Muscle of back (tissue), 11 donors: ENCODE data around the gene FAM216A. TPM values are rescaled to one million over a fixed set of nuclear protein-coding genes. Genes with fewer than 3 reads are reported as not detected.

Experiments
- DNase-seq, 3 donors: peaks; one replicate each; pipeline versions ENCODE4 v3.0.0 to v3.0.0-alpha.2; 2013
- polyA plus RNA-seq, 10 donors: library from polyadenylated mRNA; unstranded; fragments of 120-200 nt; gene quantifications; one replicate each; pipeline ENCODE4 v1.2.1, GENCODE V29; 2013; ENCODE audit not compliant: insufficient read length in 10 of 10

Gene FAM216A
- polyA plus RNA-seq, 10 donors = 14.3 to 23.3 (median 16.5) TPM

- DNase-seq = peak in 1 of 3 donors; percentile 23
Observed at GRCh38 chr12:110537605-110538409, 69.2 kb downstream of the FAM216A start.

GRCh38 chr12:110538869-110539622 lies 70.4 kb downstream of the FAM216A start:
- DNase-seq = no peak

Other genes with a start within 250 kb of the FAM216A start
- 100 to 1,000 TPM; 521 to 744 (median 631) TPM for gene ATP2A2, start 187.6 kb upstream of the FAM216A start, polyA plus RNA-seq
- 10 to 100 TPM; 43.4 to 79.3 (median 61.6) TPM for gene ANAPC7, start 65.1 kb upstream of the FAM216A start, polyA plus RNA-seq
- 100 to 1,000 TPM; 126 to 172 (median 132) TPM for gene ARPC3, start 18.5 kb upstream of the FAM216A start, polyA plus RNA-seq
- gene GPN3, start 588 bp upstream of the FAM216A start, polyA plus RNA-seq = 10 to 100 TPM; 20.6 to 27.6 (median 23.8) TPM
- gene VPS29, start 33.3 kb downstream of the FAM216A start, polyA plus RNA-seq = 100 to 1,000 TPM; 118 to 166 (median 134) TPM
- 1 to 10 TPM; 2.0 to 6.3 (median 3.3) TPM for gene RAD9B, start 33.5 kb downstream of the FAM216A start, polyA plus RNA-seq
- 10 to 100 TPM in 9 of 10 donors, 1 to 10 TPM in 1; 9.6 to 15.0 (median 12.1) TPM for gene PPTC7, start 114.5 kb downstream of the FAM216A start, polyA plus RNA-seq
- 10 to 100 TPM; 15.6 to 32.4 (median 19.9) TPM for gene TCTN1, start 145.3 kb downstream of the FAM216A start, polyA plus RNA-seq
- gene HVCN1, start 220.3 kb downstream of the FAM216A start, polyA plus RNA-seq = 1 to 10 TPM; 4.0 to 7.1 (median 5.0) TPM